Astrocyte (in vitro differentiated cells and primary cell): ENCODE data around the gene NLGN2.
A peak's percentile ranks its signal among the peaks of the same experiment; 100 is the strongest.

Experiments used
- EZH2 ChIP-seq: IDR thresholded peaks from 2 replicates; pipeline ENCODE4 v1.6.1; 2012; ENCODE audit warnings: mild to moderate bottlenecking, low read length, inconsistent platforms; ENCODE audit not compliant: insufficient read depth
- TF ChIP-seq, protein P1 (sequence below): IDR thresholded peaks from 2 replicates; pipeline ENCODE4 v1.5.1; 2011; ENCODE audit warnings: low read depth, mild to moderate bottlenecking, inconsistent platforms, low read length, moderate library complexity; ENCODE audit not compliant: insufficient read depth

DNA sequence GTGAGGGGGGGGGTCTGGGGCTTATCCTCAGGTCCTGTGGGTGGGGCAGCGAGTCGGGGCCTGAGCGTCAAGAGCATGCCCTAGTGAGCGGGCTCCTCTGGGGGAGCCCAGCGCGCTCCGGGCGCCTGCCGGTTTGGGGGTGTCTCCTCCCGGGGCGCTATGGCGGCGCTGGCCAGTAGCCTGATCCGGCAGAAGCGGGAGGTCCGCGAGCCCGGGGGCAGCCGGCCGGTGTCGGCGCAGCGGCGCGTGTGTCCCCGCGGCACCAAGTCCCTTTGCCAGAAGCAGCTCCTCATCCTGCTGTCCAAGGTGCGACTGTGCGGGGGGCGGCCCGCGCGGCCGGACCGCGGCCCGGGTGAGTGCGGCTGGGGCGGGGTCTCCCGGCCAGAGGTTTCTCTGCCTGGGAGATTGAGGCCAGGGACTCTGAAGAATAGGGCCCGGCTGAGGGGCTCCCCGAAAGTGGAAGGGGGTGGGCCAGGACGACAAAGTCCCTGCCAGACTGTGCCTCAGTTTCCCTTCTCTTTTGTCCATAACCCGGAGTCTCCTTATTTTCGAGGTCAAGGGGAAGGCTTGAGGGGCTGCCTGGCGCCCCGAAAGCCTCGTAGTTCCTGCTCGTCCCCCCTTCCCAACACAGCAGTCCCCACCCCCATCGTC, 31.9 kb downstream of the NLGN2 start, which contains the start of gene FGF11:
- TF ChIP-seq, protein P1, sequence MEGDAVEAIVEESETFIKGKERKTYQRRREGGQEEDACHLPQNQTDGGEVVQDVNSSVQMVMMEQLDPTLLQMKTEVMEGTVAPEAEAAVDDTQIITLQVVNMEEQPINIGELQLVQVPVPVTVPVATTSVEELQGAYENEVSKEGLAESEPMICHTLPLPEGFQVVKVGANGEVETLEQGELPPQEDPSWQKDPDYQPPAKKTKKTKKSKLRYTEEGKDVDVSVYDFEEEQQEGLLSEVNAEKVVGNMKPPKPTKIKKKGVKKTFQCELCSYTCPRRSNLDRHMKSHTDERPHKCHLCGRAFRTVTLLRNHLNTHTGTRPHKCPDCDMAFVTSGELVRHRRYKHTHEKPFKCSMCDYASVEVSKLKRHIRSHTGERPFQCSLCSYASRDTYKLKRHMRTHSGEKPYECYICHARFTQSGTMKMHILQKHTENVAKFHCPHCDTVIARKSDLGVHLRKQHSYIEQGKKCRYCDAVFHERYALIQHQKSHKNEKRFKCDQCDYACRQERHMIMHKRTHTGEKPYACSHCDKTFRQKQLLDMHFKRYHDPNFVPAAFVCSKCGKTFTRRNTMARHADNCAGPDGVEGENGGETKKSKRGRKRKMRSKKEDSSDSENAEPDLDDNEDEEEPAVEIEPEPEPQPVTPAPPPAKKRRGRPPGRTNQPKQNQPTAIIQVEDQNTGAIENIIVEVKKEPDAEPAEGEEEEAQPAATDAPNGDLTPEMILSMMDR, result no peak
- peak; percentile 91 for TF ChIP-seq EZH2
